Measurements from ENCODE around the gene HSH2D.
"Not testable (repeated sequence)": the region's sequence is repeated elsewhere in the genome, so short reads cannot be mapped to it uniquely, and the experiment has no call there.

The HSH2D gene

GRCh38 chr19:16157601-16158000 lies 14.1 kb downstream of the HSH2D start:
- DNase-seq: no peak

DNA sequence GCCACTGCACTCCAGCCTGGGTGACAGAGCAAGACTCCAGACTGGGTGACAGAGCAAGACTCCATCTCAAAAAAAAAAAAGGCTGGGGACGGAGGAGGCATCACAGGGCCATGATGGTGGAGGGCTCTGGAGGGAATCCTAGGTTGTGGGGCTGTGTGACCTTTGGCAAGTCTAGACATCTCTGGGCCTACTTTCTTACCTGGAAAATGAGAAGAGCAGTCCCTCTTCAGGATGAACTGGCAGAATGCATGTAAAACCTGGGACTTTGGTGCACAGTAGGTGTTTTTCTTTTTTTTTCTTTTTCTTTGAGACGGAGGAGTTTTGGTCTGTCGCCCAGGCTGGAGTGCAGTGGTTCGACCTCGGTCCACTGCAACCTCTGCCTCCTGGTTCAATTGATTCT lies 16.2 kb downstream of the HSH2D start:
- DNase-seq: no peak

DNA sequence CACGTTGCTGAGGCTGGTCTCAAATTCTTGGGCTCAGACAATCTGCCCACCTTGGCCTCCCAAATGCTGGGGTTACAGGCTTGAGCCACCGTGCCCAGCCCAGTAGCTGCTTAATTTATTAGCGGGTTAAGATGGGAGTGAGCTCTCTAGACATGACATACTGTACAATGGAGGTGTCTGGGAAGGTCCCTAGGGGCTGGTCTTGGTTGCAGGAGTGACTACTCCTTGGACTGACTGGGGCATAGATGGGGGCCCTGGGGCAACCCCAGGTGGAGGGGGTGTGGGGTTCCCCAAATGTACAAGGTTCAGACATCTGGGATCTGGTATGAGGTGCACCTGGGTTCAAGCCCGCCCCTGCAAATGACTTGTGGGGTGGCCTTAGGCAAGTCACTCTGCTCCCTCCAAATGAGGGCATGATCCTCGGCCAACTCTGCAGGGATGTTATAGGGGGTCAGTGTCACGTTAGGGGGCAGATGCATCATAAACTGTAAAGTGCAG lies 17.0 kb downstream of the HSH2D start:
- no peak for DNase-seq

DNA sequence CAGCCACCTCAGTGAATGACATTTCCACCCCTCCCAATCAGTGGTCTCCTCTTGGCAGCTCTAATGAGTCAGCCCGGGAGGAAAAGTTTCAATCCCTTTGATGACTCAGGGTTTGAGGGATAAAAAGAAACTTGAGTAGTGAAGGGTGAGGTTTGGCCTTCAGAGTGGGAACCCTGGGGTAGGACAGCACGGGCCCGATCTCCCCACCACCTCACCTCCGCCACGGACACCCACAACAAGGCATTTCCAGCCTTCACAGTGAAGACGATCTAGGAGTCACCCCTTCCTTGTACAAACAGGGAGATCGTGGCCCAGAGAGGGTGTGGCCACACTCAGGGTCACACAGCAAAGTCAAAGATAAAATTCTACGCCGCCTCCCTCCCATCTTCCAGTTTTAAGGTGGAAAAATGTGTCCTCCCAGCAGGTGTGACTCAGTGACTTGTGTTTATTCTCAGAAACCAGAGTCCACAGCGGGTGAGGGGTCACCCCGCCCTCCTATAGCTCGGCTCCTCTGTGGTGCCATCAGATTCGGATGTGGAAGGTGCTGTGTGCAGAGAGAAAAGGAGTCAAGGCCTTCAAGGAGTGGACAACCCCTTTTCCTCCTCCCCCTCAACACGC lies 17.6 kb downstream of the HSH2D start:
- peak; percentile 55 for DNase-seq

DNA sequence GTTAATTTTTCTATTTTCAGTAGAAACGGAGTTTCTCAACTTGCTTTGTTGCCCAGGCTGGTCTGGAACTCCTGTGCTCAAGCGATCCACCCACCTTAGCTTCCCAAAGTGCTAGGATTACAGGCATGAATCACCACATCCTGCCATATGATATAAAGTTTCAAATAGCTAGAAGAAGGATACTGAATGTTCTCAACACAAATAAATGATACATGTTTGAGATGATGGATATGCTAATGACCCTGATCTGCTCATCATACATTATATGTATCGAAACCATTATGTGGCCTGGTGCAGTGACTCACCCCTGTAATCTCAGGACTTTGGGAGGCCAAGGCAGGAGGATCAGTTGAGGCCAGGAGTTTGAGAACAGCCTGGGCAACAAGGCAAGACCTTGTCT lies 18.4 kb downstream of the HSH2D start:
- DNase-seq: peak; percentile 19

GRCh38 chr19:16164222-16164890 lies 20.9 kb downstream of the HSH2D start:
- DNase-seq: no peak

DNA sequence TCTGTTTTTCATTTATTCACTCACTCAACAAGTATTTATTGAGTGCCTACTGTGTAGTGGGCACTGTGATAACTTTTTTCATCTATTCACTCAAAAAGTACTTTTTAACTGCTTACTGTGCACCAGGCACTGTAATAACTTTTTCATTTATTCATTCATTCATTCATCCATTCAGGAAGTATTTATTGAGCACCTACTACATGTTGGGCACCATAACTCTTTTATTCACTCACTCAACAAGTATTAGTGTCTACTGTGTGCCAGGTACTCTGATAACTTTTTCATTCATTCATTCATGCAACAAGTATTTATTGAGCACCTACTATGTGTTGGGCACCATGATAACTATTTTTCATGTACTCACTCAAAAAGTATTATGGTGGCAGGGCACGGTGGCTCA lies 22.9 kb downstream of the HSH2D start:
- DNase-seq: no peak

- DNase-seq: no peak
Measured at GRCh38 chr19:16167055-16167454, 23.6 kb downstream of the HSH2D start.

DNA sequence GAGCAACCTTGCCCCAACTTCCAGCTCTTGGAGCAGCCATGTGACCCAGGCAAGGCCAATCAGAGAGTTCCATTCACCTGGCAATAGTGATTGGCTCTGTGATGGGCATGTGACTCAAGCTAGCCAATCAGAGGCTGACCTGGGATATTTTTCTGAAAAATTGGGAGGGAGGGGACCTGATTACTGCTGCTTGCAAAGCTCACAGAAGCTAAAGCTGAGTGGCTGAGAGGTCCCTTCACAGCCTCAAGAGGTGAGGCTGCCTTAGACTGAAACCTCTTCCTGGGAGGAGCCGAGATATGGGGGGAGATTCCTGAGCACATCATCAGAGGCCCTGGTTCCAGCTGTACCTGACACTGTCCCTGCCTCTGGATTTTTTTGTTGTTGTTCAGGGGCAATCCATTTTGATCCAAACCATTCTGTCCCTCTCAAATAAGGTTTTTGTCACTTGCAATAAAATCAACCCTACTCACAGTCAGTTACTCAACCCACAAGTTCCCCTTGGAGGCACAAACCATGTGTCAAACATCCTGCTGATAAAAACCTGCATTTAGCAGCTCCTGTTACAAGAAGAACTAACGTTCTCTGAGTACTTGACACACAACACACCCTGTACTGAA lies 25.1 kb downstream of the HSH2D start:
- DNase-seq: peak; percentile 69

- DNase-seq: no peak
Measured at GRCh38 chr19:16170134-16170533, 26.6 kb downstream of the HSH2D start.

DNA sequence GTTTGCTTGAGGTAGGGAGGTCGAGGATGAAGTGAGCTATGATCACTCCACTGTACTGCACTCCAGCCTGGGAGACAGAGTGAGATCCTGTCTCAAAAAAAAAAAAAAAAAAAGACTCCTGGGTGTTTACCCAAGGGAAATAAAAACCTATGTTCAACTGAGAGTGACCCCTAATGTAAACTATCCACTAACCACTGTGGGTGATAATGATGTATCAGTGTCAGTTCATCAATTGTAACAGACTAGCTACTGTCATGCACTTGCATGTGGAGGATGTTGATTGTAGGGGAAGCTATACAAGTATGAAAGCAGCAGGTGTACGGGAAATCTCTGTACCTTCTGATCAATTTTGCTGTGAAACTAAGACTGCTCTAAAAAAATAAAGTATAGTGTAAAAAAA lies 32.5 kb downstream of the HSH2D start:
- no peak for DNase-seq

DNA sequence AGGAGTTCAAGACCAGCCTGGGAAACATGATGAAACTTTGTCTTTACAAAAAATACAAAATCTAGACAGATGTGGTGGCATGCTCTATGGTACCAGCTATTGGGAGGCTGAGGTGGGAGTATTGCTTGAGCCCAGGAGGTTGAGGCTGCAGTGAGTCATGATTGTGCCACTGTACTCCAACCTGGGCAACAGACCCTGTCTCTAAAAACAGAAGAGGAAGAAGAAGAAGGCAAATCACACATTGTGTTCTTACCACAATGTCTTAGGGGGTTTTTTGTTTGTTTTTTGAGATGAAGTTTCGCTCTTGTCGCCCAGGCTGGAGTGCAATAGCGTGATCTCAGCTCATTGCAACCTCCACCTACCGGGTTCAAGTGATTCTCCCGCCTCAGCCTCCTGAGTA lies 35.4 kb downstream of the HSH2D start:
- DNase-seq: not testable (repeated sequence)

DNA sequence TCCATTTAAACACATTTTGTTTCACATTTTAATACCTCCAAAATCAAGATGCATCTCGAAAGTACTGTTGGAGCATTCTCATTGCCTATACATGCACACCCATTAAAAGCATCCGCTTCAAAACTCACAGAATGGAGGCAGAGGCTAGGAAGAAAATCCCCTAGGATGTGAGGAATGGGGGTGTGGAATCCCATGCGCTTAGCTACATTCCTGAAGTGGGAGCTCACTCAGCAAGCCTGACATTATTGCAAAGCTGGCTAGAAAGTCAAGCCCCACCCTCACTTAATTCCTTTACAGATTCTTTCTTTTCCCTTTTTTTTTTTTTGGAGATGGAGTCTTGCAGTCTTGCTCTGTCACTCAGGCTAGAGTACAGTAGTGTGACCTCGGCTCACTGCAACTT lies 37.1 kb downstream of the HSH2D start:
- no peak for DNase-seq

GRCh38 chr19:16184665-16185122 lies 41.2 kb downstream of the HSH2D start:
- no peak for DNase-seq

- DNase-seq: peak; percentile 100
Measured at GRCh38 chr19:16185123-16185767, 41.8 kb downstream of the HSH2D start, which contains the start of gene FAM32A. FAM32A (plus strand) TSS chr19:16185410; CDS start chr19:16185443, 33 bp downstream.

DNA sequence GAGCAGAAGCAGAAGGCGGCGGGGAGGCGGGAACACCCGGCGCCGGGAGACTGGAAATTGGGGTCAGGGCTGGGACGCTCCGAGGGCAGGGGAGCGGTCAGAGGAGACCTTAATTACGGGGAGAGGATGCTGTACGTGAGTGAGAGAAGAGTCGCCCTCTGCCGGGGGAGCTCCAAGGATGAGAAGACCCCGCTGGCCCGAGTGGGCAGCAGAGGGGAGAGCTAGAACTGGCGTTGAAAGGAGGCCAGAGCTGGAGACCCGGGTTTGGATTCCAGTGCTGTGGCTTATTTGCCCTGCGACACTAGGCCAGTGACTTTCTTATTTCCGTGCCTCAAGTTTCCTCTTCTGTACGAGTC lies 42.3 kb downstream of the HSH2D start:
- peak; percentile 51 for DNase-seq

DNA sequence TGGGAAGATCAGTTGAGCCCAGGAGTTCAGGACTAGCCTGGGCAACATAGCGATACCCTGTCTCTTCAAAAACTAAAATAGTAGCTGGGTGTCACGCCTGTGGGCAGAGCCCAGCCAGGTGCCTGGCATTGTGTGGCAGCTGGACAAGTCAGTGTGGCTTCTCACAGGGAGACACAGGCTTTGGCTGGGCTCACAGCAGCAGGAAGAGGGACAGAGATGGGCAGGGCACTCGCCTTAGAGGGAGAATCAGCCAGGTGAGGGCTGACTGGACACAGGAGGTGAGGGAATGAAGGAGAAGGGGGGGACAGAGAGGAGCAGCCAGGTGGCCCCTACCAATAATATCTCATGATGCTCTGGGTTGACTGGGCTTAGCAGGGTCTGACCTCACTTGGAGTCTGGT lies 45.0 kb downstream of the HSH2D start:
- DNase-seq: no peak

DNA sequence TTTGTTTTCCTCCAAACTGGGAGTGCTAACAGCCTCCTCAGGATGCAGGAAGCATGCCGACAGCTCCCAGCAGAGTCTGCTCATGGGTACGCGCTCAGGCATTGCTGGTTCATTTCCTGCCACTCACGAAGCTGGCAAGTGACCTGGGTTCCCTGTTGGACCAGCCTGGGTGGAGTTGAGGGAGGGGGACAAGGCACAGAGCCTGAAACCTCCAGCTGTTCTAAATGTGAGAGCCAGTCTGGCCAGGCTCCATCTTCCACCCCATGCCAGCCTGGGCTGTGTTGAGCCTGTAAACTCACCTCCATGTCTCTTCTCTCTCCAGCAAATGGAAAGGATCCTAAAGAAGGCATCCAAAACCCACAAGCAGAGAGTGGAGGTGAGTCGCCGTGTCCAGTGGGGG lies 46.7 kb downstream of the HSH2D start:
- no peak for DNase-seq

- no peak for DNase-seq
Measured at GRCh38 chr19:16190736-16191135, 47.3 kb downstream of the HSH2D start.

DNA sequence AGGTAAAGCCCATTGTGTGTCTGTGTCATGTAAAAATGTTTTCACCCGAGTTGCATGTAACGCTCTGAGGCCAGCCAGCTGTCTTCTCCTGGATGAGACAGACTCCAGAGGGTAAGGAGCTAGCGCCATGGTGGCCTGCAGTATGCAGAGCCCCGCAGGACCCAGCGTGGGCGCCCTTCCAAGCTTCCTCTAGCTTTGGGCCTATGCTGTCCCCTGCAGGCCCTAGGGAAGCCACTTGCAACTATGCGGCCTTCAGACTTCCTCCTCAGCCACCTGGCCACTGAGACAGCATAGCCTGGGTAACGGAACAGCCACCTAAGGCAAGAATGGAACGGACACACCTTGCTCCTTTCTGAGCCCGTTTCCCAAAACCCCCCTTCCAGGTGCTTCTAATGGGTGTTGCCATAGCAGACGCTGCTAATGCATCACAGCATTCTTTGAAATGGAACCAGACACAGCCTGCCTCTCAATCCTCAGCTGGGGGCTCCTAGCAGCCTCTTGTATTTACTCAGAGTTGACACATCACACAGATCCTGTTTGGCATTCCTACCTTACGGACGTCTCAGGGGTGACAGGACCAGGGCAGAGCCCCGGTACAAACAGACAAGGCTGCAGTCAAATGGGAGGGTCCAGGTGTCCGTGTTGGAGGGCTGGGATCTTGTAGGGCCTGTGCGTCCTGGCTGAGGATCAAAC lies 47.9 kb downstream of the HSH2D start:
- DNase-seq: no peak

GRCh38 chr19:16193466-16193865 lies 50.0 kb downstream of the HSH2D start:
- no peak for DNase-seq

GRCh38 chr19:16197188-16197621 lies 53.7 kb downstream of the HSH2D start:
- peak; percentile 21 for DNase-seq
